GM21381 (cell line): ENCODE results near the gene ATCAY.
"Not testable (repeated sequence)": the region's sequence is repeated elsewhere in the genome, so short reads cannot be mapped to it uniquely, and the experiment has no call there.

Experiments
- ATAC-seq: cut with Tn5 transposase; IDR thresholded peaks from one replicate; pipeline ENCODE4 v1.9.1; 2021; ENCODE audit warnings: mild to moderate bottlenecking, moderate library complexity; ENCODE audit not compliant: unreplicated experiment

ATCAY gene

GRCh38 chr19:3899531-3900294 is 19.2 kb downstream of the ATCAY start:
- ATAC-seq: no peak

GRCh38 chr19:3902317-3902973 is 22.0 kb downstream of the ATCAY start:
- no peak for ATAC-seq

GRCh38 chr19:3904233-3904632 is 23.7 kb downstream of the ATCAY start:
- ATAC-seq: no peak

- no peak for ATAC-seq
These were observed 27.3 kb downstream of the ATCAY start for GRCh38 chr19:3907626-3908265.

- ATAC-seq: no peak
These were observed 28.0 kb downstream of the ATCAY start for GRCh38 chr19:3908266-3909054.

GRCh38 chr19:3910105-3910504 is 29.6 kb downstream of the ATCAY start:
- no peak for ATAC-seq

GRCh38 chr19:3914199-3914598 is 33.7 kb downstream of the ATCAY start:
- ATAC-seq: no peak

GRCh38 chr19:3916033-3916432 is 35.5 kb downstream of the ATCAY start:
- ATAC-seq: no peak

GRCh38 chr19:3919793-3920192 is 39.3 kb downstream of the ATCAY start:
- no peak for ATAC-seq

GRCh38 chr19:3923096-3923758 is 42.7 kb downstream of the ATCAY start:
- ATAC-seq: no peak

GRCh38 chr19:3923912-3924311 is 43.4 kb downstream of the ATCAY start:
- no peak for ATAC-seq

- ATAC-seq: no peak
These were observed 50.6 kb downstream of the ATCAY start for GRCh38 chr19:3931041-3931440.

- ATAC-seq: no peak
These were observed 52.7 kb downstream of the ATCAY start, which contains the start of gene NMRK2 for GRCh38 chr19:3932931-3933810. NMRK2 (plus strand) TSS chr19:3933069; CDS start chr19:3933672, 603 bp downstream.

- ATAC-seq: no peak
These were observed 56.3 kb downstream of the ATCAY start for GRCh38 chr19:3936506-3937442.

GRCh38 chr19:3938300-3938950 is 57.9 kb downstream of the ATCAY start:
- not testable (repeated sequence) for ATAC-seq

- ATAC-seq: no peak
These were observed 62.4 kb downstream of the ATCAY start for GRCh38 chr19:3942790-3943409.

- ATAC-seq: no peak
These were observed 63.7 kb downstream of the ATCAY start for GRCh38 chr19:3944018-3944721.
